GM12801 (cell line): ENCODE data around the gene NYNRIN.

ENCODE experiments used
- TF ChIP-seq, protein P1 (sequence below): IDR thresholded peaks from one replicate; pipeline ENCODE4 v1.5.1; 2011; ENCODE audit warnings: control low read depth; ENCODE audit not compliant: insufficient read length; ENCODE audit errors: extremely low read depth

The NYNRIN gene

DNA sequence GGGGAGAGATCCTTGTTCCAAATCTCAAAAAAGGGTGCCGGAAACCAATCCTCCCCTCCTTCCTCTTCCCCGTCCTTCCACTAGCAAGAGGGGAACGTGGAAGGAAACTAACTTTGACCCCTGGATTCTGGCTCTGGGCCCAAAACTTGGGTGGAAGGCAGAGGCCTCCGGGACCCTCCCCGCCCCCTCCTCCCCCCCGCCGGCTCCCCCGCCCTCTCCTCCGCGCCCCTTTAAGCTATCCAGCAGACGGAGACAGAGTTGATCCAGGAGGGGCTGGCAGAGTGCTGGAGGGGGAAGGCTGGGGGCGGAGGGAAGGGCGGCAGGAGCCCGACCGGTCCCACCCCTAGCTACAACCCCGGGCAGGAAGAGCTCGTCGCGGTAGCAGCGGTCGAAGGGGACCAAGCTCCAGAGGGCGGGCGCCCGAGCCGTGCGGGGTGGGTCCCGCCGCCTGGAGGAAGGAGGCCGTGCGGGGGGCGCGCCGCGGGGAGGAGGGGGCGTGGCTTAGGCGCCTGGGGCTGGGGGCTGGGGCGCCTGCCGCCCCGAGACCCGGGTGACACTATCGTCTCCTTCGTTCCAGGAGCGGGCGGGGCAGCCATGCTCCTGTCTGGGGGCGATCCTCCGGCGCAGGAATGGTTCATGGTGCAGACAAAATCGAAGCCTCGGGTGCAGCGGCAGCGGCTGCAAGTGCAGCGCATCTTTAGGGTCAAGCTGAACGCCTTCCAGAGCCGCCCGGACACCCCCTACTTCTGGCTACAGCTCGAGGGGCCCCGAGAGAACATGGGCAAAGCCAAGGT, at the start of gene NYNRIN:
Gene NYNRIN, plus strand, starts transcription at position 351 of the 794 bp plus-strand sequence. Its CDS starts 244 bp downstream, at position 595.
- TF ChIP-seq, protein P1, sequence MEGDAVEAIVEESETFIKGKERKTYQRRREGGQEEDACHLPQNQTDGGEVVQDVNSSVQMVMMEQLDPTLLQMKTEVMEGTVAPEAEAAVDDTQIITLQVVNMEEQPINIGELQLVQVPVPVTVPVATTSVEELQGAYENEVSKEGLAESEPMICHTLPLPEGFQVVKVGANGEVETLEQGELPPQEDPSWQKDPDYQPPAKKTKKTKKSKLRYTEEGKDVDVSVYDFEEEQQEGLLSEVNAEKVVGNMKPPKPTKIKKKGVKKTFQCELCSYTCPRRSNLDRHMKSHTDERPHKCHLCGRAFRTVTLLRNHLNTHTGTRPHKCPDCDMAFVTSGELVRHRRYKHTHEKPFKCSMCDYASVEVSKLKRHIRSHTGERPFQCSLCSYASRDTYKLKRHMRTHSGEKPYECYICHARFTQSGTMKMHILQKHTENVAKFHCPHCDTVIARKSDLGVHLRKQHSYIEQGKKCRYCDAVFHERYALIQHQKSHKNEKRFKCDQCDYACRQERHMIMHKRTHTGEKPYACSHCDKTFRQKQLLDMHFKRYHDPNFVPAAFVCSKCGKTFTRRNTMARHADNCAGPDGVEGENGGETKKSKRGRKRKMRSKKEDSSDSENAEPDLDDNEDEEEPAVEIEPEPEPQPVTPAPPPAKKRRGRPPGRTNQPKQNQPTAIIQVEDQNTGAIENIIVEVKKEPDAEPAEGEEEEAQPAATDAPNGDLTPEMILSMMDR: no peak

DNA sequence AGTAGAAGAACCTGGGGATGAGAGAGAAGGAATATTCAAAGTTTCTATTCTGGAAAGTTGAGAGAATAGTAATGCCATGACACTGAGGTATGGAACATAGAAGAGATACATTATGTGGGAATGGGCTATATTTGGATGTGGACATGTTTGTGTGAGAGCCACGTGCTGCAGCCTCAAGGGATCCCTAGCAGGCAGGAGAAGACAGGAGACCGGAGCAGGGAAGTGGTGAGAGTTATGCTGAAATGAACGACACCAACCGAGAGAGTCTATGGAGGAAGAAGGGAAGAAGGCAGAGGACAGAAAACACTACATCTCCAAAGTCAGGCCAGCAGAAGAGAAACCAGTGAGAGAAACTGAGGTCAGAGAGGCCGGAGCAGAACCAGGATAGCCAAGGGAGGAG, 49.1 kb upstream of the NYNRIN start:
- TF ChIP-seq, protein P1: no peak

DNA sequence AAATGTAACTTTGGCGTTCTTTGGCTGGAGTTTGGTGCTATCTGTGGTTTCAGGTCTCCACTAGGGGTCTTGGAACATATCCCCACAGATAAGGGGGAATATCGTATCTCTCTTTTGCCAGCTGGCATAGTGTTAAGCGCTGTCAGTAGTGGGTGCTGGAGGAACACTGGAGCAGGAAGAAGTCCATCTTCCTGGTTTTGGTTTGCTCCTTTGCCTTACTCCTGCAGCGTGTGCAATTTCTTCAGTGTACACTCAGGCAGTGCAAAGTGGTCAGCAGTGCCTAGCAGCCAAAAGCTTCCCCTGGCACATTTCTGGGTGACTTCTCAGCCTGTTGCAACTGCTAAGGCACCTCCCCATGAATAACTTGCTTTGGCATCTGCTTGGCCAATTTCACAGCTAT, 47.3 kb upstream of the NYNRIN start:
- TF ChIP-seq, protein P1: no peak

DNA sequence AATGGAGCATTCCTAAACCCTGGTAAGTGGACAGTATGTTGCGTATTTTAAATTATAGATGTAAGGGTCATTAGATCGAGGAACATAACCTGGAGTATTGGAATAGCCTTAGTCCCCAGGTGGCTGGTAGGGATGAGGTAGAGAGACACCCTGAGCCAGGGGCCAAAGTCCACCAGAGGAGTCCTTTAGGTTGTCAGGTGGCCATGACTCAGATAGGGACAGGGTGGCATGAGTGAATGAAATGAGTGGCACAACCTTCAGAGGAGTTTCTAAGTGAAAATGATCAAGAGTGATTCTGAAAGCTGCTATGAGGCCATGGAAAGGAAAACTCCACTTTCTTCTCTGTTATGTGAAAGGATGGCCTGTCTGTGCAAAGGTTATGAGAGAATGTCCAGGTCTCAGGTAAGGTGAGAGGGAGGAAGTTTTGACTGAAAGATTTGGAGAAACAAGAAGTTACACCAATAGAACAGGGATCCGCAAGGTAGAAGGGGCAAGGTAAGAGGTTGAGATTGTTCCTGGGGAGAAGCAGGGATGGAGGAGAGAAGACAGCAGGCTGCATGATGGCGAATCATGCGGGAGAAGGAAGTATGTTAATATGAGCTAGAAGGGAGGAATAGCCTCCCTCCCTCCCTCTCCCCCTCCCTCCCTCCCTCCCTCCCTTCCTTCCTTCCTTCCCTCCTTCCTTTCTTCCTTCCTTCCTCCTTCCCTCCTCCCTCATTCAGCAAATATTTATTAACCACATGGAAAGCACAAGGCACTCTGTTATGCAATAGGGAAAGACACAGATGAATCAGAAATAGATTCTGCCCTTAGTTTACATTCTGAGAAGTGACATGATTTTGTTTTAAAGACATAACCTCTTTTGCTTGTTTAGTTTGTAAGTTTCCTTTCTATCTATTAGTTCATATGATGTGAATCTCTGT, 45.0 kb upstream of the NYNRIN start:
- TF ChIP-seq, protein P1: no peak

DNA sequence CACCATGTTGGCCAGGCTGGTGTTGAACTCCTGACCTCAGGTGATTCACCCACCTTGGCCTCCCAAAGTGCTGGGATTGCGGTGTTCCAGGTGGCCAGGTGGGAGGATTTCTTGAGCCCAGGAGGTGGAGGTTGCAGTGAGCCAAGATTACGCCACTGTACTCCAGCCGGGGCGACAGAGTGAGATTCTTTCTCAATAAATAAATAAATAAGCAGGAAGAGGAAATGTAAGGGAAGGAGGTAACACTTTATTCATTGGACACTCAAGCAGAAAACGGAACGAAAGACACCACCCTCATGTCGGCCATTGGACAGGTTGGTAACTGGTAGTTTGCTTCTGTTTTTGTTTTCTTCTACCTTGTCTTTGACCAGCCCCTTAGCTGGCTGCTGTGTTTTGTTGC, 43.8 kb upstream of the NYNRIN start:
- TF ChIP-seq, protein P1: no peak

DNA sequence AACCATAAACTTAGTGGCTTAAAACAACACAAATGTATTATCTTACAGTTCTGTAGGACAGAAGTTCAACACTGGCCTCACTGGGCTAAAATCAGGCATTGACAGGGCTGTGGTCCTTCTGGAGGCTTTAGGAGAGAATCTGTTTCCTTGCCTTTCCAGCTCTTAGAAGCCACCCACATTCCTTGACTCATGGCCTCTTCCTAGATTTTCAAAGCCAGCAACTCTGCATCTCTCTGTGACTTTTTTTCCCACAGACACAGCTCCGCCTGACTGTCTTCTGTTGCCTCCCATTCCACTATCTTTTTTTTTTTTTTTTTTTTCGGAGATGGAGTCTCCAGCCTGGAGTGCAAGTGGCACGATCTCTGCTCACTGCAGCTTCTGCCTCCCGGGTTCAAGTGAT, 42.6 kb upstream of the NYNRIN start:
- TF ChIP-seq, protein P1: no peak

DNA sequence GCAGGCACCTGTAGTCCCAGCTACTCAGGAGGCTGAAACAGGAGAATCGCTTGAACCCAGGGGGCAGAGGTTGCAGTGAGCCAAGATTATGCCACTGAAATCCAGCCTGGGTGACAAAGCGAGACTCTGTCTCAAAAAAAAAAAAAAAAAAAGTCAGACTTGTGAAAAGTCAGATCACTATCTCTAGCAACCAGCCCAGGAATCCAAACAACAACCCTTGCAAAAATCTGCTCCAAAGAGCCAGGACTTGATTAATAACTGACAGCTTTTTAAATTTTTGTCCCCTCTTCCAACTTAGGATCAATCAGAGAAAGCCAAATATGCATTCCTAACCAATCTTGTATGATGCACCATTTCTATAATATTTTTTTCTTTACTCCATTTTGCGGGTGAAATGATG, 38.5 kb upstream of the NYNRIN start:
- TF ChIP-seq, protein P1: no peak
